Activated gamma-delta T cell treated with Interleukin-2 at 50 U/mL for 16 hours (primary cell): Measurements from ENCODE around the gene PTP4A2.

ENCODE experiments used
- DNase-seq: peaks from one replicate; pipeline ENCODE4 v3.0.0-alpha.2; 2020

PTP4A2 gene

DNA sequence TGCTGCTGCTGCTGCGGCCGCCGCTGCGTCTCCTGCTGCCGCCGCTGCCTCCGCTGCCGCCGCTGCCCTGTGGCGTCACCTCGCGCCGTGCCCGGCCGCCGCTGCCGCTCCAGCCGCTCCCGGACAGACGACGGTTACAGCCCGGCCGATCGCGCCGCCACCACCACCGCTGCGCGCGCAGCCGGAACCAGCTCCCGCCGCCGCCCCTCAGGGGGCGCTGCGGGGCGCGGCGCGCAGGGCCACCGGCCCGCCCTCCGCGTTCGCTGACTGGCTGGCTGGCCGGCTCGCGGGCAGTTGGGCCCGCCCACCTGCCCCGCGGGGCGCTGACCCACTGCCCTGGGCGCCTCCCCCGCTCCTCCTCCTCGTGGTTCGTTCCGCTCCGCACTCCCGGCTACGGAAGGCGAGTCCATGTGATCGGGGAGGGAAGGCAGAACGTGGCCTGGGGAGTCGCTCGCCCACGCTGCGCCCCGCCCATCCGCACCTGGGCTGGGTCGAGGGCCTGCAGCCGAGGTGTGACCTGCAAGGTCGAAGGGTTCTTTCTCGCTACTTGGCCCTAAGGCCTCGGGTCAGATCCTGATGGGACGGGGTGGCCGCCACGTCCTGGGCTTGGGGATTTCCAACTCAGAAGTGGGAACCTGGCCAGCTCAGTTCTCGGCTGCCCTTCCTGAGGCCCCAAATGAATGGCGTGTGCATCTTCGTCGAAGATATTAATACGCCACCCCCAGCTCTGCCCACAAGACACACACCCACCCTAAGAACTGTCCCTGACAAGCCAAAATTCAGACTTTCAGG lies at the start of gene PTP4A2:
Gene PTP4A2, minus strand, starts transcription at position 185 of the 792 bp plus-strand sequence. CDS start 19,303 bp downstream, outside the sequence.
- peak; percentile 73 for DNase-seq

DNA sequence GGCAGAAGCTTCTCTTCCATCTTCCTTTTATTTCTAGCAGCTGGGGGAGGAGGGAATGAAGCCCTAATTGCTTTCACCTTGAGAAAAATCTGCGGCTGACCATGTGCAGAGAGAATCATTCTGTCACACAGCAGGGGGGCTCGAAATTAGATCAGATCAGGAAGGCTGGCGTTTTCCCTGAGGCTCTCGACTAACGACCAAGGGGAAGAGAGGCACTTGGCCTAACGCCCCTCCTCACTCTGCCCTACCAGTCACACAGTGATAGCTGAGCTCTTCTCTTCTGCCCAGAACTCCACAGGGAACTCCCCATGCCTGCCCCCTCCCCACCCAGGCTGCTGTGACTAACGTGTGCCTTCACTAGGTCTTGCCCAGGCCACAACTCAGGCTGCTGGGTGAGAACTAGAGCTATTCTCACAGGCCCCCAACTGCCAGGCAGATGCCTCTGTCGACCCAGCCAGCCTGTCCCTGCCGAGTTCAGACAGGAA lies 49.0 kb upstream of the PTP4A2 start:
- DNase-seq = no peak

DNA sequence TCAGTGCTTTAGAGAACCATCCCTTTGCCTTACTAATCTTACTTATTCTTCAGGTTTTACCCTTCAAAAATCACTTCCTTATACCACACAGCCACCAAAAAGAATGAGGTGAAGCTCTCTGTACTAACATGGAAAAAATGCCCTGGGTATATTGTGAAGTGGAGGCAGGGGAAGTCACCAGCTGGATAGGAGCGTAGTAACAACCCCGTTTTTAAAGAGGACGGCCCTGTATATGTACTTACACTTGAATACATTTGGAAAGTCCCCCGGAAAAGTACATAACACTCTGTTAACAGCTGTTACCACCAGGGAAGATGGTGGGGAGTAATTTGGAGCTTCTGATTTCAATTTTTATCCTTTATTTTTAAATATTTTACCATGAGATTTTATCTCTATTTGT lies 47.3 kb upstream of the PTP4A2 start:
- no peak for DNase-seq

DNA sequence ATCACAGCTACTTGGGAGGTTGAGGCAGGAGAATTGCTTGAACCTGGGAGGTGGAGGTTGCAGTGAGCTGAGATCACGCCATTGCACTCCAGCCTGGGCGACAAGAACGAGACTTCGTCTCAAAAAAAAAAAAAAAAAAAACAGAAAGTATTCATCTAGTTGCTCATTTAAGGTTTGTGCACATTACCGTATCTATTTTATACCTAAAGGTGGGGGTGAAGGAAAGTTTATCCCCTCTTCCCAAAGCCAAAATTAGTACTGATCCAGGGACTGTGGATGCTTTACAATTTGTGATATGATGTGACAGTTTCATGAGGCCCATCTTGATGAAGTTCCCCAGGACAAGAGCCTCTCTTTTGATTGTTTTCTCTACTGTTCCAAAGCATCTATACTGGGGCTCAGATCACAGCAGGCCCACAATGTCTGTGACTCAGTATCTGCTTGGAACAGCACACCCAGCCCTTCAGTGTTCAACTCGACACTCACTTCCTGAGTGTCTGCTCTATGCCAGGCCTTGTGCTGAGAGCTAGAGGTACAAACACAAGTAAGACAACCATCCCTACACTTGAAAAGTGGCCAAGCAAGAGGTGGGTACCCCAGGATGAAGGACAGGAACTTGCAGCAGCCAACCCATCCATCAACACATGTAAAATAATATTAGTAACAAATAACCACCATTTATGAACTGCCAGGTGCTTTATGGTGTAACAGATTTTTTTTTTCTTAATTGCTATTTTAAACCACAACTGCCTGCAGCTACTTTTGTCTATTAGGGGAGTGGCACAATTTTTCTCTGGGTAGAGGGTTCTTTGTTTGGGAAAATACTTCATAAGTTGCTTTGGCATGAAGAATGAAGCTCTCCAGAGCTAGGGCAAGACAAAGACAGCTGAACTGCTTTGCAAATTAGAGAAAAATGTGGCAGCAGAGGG lies 46.5 kb upstream of the PTP4A2 start:
- DNase-seq = peak; percentile 42

DNA sequence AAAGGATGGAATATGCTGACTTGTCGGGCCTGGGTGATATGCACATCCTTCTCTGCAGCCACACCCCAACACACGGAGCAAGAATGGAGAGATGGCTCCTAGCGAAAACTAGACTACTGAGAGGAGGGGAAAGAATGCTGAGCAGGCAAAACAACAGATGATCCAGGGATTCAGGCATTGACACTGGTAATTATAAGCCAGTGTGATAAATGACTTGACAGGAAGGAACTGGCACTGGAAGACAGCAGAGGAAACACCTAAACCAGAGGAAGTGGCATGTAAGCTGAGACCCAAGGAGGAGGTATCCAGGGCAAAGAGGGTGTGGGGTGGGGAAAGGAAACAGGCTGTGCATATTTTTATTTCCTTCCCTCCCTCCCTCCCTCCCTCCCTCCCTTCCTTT lies 43.8 kb upstream of the PTP4A2 start:
- peak; percentile 41 for DNase-seq

DNA sequence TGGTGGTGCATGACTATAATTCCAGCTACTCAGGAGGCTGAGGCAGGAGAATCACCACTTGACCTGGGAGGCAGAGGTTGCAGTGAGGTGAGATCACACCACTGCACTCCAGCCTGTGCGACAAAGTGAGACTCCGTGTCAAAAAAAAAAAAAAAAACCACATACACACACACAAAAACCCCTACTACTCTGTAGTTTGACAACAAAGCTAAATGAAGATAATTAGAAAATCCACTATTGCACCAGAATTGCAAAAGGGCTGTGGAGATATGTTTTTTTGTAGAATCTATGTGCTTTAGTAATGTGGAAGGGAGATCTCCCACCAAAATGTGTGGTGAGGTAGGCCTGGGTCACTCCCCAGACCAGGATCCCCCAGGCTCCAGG lies 43.3 kb upstream of the PTP4A2 start:
- no peak for DNase-seq

DNA sequence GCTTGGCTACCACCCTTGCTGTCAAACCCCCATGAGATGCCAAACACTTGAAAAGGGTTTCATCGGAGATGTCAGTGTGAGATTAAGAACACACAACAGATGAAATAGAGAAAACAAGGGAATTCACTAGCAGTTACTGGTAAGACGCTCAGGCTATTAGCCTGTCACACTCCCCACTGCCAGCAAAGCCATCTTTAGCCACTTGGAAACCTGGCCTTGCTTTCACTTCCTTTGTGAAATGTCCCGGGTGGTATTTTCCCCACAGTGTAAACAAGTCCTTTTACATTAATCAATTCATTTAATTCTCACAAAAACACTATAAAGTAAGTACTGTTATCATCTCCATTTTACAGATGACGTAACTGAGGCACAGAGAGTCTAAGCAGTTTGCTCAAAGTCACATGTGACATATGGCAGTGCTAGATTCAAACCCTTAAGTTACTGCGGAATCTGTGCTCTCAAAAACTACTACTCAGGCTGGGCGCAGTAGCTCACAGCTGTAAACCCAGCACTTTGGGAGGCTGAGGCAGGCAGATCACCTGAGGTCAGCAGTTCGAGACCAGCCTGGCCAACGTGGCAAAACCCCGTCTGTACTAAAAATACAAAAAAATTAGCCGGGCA lies 42.8 kb upstream of the PTP4A2 start:
- DNase-seq = no peak

DNA sequence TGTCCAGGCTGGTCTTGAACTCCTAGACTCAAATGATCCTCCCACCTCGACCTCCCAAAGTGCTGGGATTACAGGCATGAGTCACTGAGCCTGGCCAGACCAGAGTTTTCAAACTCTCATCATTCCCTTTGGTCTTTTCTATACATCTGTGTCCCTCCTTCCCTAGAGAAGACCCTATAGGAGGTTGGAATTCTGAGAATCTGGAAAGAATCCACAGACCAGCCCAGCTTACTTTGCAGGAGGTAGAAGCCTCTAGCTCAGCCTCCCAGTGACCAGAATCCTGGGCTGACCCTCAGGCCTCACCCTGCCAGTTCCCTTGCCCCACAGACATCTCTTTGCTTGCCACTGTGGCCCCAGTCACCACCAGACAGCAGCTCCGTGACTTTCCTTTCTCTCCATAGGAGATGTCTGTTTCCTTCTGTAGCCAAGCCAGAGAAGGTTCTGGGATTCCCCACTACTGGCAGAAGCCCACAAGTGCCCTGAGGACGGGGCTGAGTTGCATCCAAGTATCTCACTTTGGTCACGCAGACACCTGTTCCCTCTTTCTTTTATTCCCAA lies 40.8 kb upstream of the PTP4A2 start:
- DNase-seq = no peak

DNA sequence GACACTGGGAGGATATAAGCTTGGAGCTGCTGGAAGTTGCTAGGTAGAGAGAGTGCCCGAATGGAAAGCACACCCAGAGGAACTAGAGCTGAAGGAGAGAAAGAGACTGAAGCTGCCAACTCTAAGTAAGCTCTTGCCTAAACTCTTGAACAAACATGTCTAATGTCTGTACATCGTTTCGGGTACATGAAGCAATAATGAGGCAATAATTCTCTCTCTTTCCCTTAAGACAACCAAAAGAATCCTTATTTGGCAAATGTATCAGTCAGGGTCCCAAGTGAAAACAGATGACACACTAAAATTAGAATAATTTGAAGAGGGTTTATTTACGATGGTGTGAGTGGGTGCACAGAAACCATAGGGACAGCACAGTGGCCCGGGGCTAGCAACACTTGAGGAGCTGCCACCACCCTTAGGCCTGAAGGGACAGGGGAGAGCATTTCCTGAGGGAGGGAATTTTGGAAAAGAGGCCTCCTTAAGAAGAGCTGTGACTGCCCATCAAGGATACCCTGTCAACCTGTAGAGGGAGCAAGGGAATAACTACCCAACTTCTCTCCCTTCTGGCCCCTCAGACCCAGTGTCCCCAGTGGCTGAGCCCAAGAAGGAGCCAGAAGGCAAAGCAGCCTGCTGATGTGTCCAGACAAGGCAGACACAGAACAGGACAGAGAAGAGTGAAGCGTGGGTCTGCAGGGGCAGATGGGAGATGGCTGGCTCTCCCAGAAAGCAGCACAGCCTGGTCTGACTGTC lies 39.4 kb upstream of the PTP4A2 start:
- no peak for DNase-seq

DNA sequence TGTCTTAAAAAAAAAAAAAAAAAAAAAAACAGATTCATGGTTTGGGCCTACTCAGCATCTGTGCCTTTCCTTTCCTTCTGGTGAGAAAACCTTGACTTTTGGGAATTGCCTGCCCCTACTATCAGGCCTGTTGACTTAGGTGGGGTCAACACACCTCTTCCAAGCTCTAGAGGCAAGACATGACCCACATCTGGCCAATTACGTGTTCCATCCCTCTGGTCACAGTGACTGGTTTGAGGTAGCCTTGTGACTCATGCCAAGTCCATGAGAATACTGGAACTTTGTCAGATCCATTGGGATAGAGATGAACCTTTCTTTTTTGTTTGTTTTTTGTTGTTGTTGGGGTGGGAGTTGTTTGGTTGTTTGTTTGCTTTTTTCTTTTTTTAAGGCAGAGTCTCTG lies 38.2 kb upstream of the PTP4A2 start:
- no peak for DNase-seq

DNA sequence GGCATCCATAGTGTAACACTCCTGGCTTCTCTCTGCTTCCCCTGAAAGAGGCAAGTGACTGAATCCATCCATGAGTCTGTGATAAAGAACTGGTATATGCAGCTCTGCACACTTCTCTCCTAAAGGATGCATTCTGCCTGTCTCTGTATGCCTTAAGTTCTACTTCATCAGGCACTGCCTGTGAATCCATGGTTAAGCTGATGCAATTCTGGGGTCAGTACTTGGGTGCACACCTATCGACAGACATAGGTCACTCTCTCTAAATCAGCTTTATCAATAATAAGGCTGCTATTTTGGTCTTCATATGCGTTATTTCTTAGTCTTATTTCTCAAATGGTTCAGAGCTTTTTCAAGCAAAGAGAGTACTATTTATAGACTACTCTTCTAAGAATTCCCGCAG lies 32.7 kb upstream of the PTP4A2 start:
- DNase-seq = no peak

DNA sequence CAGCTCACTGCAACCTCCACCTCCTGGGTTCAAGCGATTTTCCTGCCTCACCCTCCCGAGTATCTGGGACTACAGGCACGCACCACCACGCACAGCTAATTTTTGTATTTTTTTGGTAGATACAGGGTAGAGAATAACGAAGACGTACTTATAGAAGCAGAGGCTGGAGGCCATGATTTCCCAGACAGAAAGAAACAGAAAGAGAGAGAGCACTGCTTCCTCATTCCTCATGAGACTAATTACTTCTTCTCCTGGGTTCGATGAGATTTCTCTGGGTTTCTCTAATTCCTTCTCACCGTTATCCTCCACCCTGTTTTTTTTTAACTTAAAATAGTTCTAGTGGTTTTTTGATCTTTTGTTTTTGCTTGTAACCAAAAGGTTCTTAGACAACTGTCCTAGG lies 23.4 kb upstream of the PTP4A2 start:
- no peak for DNase-seq

DNA sequence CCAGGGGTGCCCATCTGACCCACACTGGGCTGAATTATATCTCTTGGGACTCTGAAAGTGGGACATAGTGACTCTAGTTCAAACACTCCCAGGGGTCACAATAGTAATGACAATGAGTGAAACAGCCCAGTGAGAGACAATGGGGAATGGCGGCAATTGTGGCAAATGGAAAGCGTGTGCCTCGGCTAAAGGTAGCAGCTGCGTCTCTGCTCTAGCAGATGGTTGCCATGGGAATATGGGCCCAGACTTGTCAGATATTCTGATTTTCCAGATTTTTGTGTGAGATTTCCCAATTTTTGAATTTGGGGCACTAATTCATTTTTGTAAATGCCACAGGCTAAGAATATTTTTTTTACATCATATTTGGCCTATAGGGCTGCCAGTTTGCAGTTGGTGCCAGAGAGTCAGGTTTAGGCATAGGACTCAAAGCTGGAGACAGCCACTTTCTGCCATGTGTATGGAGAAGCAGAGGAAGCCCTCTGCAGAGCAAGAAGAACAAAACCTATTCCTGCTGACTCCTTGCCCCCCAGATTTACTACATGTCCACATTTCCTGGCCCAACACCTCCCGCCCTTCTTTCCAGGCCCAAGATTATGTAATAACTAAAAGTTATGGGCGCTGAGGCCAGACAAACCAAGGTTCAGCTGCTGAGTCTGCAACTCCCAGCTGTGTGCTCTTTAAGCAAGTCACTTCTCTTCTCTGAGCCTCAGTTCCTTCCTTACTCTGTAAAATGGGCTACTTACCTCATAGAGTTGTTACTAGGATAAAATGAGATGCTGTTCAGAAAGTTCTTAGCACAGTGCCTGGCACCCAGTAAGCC lies 21.6 kb upstream of the PTP4A2 start:
- no peak for DNase-seq

DNA sequence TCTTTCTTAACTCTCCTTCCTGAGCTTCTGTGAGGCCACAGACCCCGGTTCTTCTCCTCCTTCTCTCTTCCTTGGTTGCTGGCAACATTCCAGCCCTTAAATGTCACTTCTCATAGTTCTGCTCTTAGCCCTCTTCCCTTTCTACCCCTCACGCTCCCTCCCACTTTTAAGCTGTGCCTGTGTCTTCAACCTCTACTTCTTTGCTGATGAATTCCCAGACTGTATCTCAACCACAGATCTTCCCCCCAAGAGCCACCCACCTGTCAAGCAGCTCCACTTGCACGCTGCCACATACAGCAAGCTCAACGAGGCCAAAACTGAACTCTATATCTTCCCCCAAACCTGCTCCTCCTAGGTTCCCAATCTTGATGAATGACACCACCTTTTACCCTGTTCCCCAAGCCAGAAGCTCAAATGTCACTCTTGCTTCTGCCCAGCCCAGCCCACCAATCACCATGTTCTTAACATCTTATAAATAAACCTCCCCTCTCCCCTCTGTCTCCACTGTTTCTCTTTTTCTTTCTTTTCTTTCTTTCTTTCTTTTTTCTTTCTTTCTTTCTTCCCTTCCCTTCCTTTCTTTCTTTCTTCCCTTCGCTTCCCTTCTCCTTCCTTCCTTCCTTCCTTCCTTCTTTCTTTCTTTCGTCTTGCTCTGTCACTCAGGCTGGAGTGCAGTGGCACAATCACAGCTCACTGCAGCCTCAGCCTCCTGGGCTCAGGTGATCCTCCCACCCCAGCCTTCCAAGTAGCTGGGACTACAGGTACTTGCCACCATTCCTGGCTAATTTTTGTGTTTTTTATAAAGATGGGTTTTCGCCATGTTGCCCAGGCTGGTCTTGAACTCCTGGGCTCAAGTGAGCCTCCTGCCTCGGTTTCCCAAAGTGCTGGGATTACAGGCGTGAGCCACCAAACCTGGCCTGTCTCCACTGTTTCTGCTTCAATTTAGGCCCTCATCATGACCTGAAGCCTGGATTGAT lies 19.8 kb upstream of the PTP4A2 start:
- peak; percentile 5 for DNase-seq

DNA sequence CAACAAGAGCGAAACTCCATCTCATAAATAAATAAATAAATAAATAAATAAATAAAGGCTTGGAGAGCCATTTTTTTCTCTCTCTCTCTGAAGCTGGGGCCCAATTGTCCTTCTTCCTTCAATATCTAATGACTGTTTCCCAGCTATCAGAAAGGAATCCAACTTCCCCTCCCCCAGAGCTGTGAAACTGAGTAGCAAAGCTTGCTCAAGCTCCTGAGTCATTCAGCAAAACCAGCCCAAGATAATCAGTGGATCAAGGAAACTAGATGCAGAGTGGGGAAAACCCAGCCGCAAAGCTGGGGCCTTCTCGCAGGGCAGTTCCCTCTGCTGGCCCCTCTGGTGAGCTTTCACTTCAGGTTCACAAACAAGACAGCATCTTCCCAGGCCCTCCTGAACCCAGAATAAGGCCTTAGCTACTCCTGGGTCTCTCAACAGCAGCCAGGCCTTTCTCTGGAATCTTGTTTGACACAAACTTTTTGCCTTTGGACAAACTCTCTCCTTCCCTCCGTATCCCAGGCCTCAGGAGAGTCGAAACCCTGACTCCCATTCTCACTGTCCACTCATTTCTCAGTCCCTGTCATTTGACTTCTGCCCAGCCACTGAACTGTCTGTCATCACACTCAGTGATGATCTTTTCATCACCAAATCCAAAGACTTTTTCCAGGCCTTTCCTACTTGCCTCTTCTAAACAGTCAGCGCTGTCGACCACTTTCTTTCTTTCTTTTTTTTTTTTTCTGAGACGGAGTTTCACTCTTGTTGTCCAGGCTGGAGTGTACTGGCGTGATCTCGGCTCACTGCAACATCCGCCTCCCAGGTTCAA lies 18.0 kb upstream of the PTP4A2 start:
- DNase-seq = peak; percentile 59

DNA sequence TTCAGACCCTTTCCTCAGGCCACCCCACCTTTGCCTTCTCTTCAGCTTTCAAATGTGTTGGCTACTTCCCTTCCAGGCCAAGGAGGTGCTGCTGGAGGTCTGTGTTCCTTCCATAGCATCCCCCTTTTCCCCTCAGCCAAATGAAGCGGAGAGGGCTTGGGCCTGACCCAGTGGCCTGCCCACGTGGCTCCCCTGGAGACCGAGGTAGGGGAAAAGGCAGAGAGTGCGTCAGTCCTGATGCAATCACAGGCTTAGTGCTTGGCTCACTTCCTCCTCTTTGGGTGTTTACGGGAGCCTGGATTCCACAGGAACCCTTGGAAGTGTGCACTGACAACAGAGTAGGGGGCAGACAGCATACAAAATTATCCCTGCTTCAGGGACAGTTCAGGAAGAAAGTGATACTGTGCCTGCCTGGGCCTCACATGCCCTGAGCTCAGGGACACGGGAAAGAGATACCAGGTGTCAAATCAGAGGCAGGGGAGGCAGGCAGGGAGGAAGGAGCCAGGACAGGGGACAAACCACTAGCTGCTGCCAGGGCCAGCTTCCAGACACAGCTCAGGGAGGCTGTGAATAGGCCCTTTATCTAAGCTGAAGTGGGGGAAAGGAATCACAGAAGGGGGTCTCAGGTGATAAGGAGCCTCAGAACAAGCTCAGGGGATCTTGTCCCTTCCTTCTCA lies 16.6 kb upstream of the PTP4A2 start:
- DNase-seq = no peak

DNA sequence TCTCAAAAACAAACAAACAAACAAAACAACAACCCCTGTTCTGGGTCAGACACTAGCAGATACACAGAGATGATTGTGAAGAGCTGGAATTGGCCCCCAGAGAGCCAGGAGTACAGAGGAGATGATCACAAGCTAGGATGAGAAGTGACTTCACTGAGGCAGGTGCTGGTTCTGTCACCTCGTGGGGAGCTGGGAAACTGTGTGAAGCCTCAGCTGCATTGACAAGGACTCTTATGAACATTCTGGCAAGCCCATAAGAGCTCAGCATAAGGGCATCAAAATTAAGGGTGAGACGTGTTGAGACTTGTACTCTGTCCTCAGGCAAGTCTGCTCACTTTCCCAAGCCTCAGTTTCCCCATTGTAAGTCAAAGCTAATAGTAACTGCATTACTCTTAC lies 14.7 kb upstream of the PTP4A2 start:
- no peak for DNase-seq

DNA sequence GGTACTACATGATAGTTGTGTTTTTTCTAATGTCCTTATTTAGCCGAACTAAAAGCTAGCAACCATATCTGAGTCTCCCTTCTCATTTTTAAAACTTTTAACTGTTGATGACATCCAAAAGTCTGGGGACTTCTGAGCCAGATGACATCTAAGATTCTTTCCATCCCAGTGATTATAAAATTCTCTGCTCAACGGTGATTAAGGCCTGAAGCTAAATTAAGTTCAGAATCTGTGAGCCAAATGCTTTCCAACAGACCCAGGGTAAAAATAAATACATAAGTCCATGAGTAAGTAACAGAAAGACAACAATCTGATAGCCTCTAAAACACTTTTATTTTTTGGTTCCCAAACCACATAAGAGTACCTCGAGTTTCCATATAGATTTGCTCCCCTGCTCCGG lies 13.1 kb upstream of the PTP4A2 start:
- DNase-seq = no peak

DNA sequence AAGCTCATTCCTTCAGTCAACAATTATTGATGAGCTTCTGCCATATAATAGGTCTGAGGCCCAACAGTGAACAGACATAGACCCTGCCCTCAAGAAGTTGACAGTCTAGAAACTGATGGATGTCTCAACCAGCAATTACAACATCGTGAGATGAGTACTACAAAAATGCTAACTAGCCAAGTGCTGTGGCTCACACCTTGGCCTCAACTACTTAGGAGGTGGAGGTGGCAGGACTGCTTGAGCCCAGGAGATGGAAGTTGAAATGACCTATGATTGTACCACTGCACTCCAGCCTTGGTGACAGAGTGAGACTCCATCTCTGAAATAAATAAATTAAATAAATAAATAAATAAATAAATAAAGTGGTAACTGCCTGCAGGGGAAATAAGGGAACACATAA lies 11.7 kb upstream of the PTP4A2 start:
- no peak for DNase-seq
